ENCODE measurements around the gene LPP. TPM values are rescaled to one million over a fixed set of nuclear protein-coding genes. Genes with fewer than 3 reads are reported as not detected.

LPP gene
- total and polyA plus RNA-seq, 2 of the 4 experiments (the other 2 are of a cell fraction): 16.0 to 130 TPM

DNA sequence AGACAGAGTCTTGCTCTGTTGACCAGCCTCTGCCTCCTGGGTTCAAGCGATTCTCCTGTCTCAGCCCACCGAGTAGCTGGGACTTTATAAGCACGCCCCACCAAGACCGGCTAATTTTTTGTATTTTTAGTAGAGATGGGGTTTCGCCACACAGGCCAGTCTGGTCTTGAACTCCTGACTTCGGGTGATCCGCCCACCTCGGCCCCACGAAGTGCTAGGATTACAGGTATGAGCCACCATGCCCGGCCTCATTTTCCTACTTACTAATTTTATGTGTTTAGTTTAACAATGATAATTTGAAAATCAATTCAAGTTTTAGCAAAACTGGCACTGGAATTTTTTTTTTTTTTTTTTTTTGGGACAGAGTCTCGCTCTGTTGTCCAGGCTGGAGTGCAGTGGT lies 336.5 kb downstream of the LPP start (continued):
- TF ChIP-seq MAZ (IDR thresholded peaks at IDR 0.05; ENCODE audit: borderline replicate concordance, low read depth, low read length) (no peak), RFX5 (IDR thresholded peaks at IDR 0.05; ENCODE audit: low read depth, low read length) (no peak)

DNA sequence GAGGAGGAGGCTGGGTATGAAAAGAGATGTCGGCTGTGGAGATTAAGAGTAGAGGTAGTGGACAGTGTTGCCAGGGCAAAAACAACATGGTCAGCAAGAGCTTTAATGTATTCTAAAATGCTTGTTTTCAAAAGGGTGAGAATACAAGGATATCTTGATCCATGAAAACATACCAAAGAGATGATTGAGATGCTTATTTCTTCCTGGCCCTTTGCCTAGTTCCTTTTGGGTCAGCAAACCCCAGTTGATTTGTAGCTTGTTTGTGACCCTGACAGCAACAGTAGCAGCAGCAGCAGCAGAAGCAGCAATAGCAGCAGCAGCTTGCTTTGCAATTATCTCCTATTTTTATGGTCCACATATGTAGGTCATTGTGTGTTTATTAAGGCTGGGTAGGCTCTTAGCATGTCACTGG lies 337.3 kb downstream of the LPP start:
- H3K4me1 ChIP-seq (ENCODE audit: control insufficient read depth, insufficient read depth, low read length): peaks cover 14% of the 10 kb centered on the region
- in situ Hi-C loops (cut with MboI; ENCODE audit: low sequenced_read_pairs): no loop called here
- H3K56ac ChIP-seq (ENCODE audit: extremely low read depth, insufficient read depth, low read length): 0 out of 2 replicates have a peak overlapping the region, but pooled peaks have one; percentile 9
- H3K23ac ChIP-seq (ENCODE audit: low read depth, low read length): peak overlapping the region; percentile 78
- H3K18ac ChIP-seq (ENCODE audit: low read depth, low read length): peak overlapping the region; percentile 16; the same call in 1 of the 2 replicates
- no peak overlapping the region for H2AFZ ChIP-seq (replicated peaks; ENCODE audit: low read length, poor library complexity)
- H4K5ac ChIP-seq (ENCODE audit: low read depth, low read length): no peak overlapping the region
- CTCF ChIA-PET: no interaction called here
- H3K9me3 ChIP-seq (ENCODE audit: control insufficient read depth, insufficient read depth, low read length): no peaks in the 10 kb centered on the region
- 0 out of 2 replicates have a peak overlapping the region, but pooled peaks have one; percentile 72 for H2BK20ac ChIP-seq (ENCODE audit: low read depth, low read length)
- H2BK120ac ChIP-seq (ENCODE audit: low read depth, low read length): no peak overlapping the region; the same call in 1 of the 2 replicates
- H3K4me2 ChIP-seq (ENCODE audit: low read depth, low read length): peak overlapping the region; percentile 36; the same call in 1 of the 2 replicates
- DNase-seq (peak; percentile 61), ATAC-seq (ENCODE audit: low read depth) (no peak)
- dilution Hi-C loops (cut with HindIII; ENCODE audit: low sequenced_read_pairs, unreplicated experiment): no loop called here
- no CpG with 5 or more reads among the region's 1 CpG for WGBS, 2 experiments (ENCODE audit: extremely low coverage in 2 of 2, insufficient read length in 1 of 2)
- no peak overlapping the region; the same call in 1 of the 2 replicates for H4K91ac ChIP-seq (ENCODE audit: insufficient read depth, low read depth, low read length)
- H3K79me1 ChIP-seq (ENCODE audit: low read depth in 1 of 2, low read length in 2 of 2): peaks cover 28 to 70% of the 10 kb centered on the region in 2 experiments
- peak overlapping the region in 1 of 2 experiments; percentile 51; a peak in 1 of 4 replicates for H4K8ac ChIP-seq (ENCODE audit: low read depth in 2 of 2, low read length in 2 of 2)
- H3K27ac ChIP-seq (ENCODE audit: insufficient read depth, low read length): no peak overlapping the region
- H2AK9ac ChIP-seq (replicated peaks; ENCODE audit: low read depth, low read length, poor library complexity): no peak overlapping the region
- H3K9ac ChIP-seq (ENCODE audit: low read depth, low read length): no peak overlapping the region
- H2BK15ac ChIP-seq (ENCODE audit: low read depth, low read length): 0 out of 3 replicates have a peak overlapping the region, but pooled peaks have one; percentile 53
- peak overlapping the region; percentile 34; the same call in 1 of the 2 replicates for H3K4ac ChIP-seq (ENCODE audit: low read depth, low read length)
- H3K9me1 ChIP-seq (ENCODE audit: insufficient read depth, low read length): peaks cover 17% of the 10 kb centered on the region
- H3K27me3 ChIP-seq (ENCODE audit: control insufficient read depth, insufficient read depth, low read length): no peaks in the 10 kb centered on the region
- H4K20me1 ChIP-seq (ENCODE audit: insufficient read depth, low read length): peaks cover 35% of the 10 kb centered on the region
- peak overlapping the region; percentile 72; the same call in 1 of the 2 replicates for H3K14ac ChIP-seq (replicated peaks; ENCODE audit: low read depth, low read length)
- H3K36me3 ChIP-seq (ENCODE audit: control insufficient read depth, insufficient read depth, low read length): peaks cover 5% of the 10 kb centered on the region; the same call in 1 of the 2 replicates
- no peak for TF ChIP-seq CHD1 (IDR thresholded peaks at IDR 0.05; ENCODE audit: low read depth, low read length)
- TF ChIP-seq SMC3 (IDR thresholded peaks at IDR 0.05; ENCODE audit: low read depth, low read length): no peak
- TF ChIP-seq BHLHE40 (IDR thresholded peaks at IDR 0.05; ENCODE audit: low read depth, low read length): no peak
- TF ChIP-seq RFX5 (IDR thresholded peaks at IDR 0.05; ENCODE audit: low read depth, low read length): no peak
- no peak for TF ChIP-seq FOS (IDR thresholded peaks at IDR 0.05; ENCODE audit: low read depth, low read length)
- TF ChIP-seq MAFK (IDR thresholded peaks at IDR 0.05; ENCODE audit: low read depth, low read length): no peak
- TF ChIP-seq MXI1 (IDR thresholded peaks at IDR 0.05; ENCODE audit: borderline replicate concordance, low read depth, low read length): no peak
- H2AK5ac ChIP-seq (ENCODE audit: low read depth, low read length): peak overlapping the region; percentile 67; the same call in 1 of the 2 replicates
- intact Hi-C loops (cut with micrococcal nuclease): loop anchor here (5.0 kb wide), 1 partner anchor 749 kb away; no protein-coding TSS in a partner anchor
- POLR2A ChIA-PET (ENCODE audit: unreplicated experiment): no interaction called here
- no TSS peak for BruUV-seq (replicated peaks)
- no peak overlapping the region for H3K4me3 ChIP-seq (ENCODE audit: insufficient read depth, low read depth, low read length)
- no peak overlapping the region for H2BK5ac ChIP-seq (ENCODE audit: low read depth, low read length, poor library complexity, severe bottlenecking)
